HG03571 (cell line): ENCODE results near the gene M6PR.
"Not testable (repeated sequence)": the region's sequence is repeated elsewhere in the genome, so short reads cannot be mapped to it uniquely, and the experiment has no call there.

ENCODE experiments used
- ATAC-seq: cut with Tn5 transposase; IDR thresholded peaks from one replicate; pipeline ENCODE4 v1.9.1; 2021; ENCODE audit not compliant: unreplicated experiment

The M6PR gene

DNA sequence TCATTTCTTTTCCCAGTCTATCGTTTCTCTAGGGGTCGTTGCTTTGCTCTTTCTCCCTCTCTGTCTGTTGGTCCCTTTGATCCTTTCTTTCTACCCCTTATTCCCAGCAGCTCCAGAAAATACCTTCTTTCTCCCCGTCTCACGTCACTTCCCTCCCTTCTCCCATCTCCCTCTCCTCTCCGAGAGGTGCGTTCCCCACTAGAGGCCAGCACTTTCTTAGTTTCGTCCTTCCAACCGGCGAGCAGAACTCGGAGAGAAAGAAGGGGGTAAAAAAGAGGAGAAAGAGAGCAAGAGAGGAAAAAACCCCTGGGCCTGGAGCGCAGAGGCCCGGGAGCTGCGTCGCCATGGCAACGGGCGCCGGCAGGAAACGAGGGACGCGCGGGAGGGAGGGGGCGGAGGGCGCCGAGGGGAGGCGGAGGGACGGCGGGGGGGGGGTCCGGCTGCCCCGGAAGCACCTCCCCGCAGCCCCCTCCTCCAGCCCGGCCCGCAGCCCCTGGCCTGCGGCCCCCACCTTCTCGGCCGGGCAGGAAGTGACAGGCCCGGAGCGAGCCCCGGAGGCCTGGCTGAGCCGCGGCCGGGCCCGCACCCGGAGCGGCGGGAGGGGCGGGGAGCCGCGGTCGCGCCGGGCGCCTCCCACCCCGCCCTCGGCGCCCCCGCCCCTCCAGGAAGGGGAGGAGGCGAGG, 35.3 kb downstream of the M6PR start, which contains the start of gene PHC1:
Gene PHC1, plus strand, starts transcription at position 477 of the 683 bp plus-strand sequence. CDS start 3,169 bp downstream, outside the sequence.
- ATAC-seq, result peak; percentile 58

DNA sequence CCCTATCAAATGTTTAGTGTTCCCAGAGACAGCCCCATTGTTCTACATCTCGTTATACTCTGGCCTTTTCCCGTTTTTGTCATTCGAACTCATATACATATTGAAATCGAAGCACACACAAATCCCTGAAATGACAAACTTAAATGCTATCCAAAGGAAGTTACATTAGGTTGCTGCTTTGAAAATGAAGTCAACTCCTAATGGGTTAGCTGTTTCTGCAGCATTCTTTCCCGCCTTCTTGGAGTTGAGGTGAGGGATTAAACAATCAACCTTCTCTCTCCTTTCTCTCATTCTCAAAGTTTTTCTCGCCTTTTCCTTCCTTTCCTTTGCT, 35.8 kb downstream of the M6PR start:
- ATAC-seq, result no peak

DNA sequence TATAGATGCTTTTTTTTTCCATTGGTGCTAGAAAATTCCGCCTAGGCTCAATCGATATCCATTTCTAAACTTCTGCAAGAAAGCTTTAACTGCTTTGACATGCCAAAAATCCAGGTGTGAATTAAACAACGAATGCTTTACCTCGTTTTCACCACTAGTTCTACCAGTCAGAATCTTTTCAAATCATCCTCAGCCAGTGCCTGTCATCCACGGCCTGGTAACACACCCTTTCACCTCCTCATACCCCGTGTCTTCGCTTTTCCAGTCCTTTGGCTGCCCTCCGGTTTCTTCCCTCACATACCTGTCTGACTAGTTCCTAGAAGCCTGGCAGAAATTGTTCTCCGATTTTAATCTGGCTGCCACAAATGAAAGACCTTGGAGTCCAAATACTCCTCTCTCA, 36.5 kb downstream of the M6PR start:
- ATAC-seq, result no peak

DNA sequence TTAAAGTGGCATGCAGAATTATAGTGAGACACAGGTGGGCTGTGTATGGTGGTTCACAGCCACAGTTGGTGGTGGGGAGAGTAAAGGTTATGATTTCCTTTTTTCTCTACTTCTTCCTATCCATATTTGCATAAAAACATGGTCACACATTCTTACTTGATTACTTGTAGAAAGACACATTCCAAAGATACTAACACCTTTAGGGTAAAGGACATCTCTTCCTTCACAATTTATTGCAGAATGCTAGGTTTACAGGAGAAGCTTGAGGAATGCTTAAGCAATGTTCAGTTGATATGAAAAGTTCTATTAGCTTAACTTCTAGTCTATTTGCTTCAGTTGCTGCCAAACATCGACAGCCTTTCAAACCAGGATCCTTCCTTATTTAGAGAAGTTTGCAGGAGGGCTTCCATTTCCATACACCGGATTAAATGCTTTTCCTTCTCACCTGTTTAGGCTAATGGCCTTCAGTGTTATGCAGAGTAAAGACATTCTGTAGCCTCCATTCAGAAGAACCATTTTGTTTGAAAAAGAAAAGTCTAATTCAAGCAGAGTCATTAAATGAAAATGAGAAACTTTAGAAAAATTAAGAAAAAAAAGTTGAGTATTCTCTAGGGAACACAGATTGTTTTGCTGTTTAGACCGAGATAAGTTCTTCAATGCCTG, 37.7 kb downstream of the M6PR start:
- no peak for ATAC-seq

DNA sequence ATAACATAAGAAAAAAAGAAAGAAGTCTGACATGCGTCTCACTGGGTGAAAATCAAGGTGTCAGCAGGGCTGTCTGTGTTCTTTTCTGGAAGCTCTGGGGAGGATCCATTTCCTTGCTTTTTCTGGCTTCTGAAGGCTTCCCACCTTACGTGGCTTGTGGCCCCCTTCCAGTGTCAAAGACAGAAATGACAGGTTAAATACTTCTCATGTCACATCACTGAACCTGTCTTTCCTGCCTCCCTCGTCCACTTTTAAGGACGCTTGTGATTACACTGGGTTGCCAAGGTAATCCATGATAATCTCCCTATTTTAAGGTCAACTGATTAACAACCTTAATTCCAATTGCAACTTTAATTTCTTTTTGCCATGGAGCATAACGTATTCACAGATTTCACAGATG, 39.7 kb downstream of the M6PR start:
- ATAC-seq, result no peak

DNA sequence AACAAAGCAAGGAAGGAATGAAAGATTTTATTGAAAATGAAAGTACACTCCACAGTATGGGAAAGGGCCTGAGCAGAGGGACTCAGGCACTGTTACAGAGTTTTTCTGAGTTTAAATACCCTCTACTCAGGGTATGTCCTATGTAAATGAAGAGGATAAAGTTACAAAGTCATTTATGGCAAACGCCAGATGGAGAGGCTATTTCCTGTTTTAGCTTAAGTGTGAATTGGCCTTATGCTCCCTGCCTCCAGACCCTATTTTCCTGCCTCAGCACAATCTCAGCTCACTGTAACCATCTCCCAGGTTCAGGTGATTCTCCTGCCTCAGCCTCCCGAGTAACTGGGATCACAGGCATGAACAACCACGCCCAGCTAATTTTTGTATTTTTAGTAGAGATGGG, 41.9 kb downstream of the M6PR start:
- no peak for ATAC-seq

DNA sequence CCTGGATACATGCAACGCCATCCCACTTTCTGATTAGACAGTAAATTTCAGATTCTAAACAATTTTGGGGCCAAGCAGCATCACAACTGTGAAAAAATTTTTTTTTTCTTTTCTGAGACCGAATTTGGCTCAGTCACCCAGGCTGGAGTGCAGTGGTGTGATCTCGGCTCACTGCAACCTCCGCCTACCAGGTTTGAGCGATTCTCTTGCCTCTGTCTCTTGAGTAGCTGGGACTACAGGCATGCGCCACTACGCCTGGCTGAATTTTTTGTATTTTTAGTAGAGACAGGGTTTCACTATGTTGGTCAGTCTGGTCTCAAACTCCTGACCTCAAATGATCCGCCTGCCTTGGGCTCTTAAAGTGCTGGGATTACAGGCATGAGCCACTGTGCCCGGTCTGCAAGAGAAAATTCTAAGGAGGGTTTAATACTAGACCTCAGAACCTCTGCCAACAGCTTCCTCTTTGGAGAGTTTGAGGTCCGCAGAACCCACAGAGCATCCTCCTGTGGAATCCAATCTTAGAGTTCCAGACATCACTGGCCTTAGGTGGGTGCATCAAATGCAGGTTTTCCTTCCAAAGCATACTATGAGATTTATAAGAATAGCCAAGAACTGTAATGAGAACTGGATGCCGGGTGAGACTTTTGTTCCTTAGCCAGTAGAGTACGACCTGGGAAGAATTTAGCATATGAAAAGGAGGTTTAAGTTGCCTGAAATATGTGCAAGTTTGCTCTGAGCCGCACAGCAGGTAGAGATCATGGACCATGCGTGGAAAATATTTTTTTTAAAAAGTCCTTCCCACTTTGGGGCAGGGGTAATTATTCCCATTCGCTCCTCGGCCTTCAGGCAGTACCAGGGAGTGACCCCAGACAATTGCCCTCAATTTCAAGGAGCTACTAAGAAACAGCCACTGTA, 42.9 kb downstream of the M6PR start:
- no peak for ATAC-seq

DNA sequence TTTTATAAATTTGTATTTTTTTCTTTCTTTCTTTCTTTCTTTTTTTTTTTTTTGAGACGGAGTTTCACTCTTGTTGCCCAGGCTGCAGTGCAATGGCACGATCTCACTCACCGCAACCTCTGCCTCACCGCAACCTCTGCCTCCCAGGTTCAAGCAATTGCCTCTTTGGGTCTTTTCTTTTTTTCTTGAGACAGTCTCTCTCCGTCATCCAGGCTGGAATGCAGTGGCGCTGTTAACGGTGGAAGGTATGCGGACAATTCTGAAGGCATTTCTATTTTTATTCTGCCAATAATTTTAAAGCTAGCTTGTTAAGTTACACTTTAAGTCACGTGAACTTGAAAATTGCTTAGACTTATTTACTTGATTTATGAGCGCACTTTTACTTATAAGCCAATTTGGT, 43.9 kb downstream of the M6PR start:
- ATAC-seq, result no peak

DNA sequence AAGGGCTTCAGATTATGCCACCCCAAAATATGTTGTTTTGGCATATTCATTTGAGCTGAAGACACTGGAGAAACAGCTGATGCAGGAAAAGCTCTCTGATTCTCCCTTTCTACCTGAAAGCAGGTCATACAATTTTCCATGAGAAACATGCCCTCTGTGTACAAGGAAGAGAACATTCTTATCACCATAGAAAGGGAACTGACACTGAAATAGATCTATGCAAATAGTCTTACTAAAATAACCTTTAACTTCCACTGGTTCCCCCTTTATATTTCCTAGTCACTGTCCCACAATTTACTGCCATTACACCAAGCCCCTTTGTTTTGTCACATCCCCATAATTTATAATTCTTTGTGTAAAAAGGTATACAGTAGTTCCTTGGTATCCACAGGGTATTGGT, 44.8 kb downstream of the M6PR start:
- no peak for ATAC-seq

DNA sequence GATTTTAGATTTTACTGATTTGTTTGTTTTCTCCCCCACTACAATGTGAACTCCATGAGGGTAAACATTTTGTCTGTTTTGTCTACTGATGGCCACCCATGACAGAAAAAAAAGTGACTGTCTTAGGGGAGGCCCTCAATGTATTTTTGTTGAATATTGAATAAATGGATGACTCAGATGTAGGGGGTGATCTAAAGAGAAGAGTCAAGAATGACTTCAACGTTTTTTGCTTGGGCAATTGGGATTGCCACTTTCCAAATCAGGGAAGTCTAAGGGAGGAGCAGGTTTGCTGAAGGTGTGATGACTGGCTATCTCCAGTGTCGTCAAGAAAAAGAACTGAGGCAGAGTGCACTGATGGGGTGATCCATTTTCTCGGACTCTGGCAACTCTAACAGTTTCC, 45.8 kb downstream of the M6PR start:
- ATAC-seq, result no peak

DNA sequence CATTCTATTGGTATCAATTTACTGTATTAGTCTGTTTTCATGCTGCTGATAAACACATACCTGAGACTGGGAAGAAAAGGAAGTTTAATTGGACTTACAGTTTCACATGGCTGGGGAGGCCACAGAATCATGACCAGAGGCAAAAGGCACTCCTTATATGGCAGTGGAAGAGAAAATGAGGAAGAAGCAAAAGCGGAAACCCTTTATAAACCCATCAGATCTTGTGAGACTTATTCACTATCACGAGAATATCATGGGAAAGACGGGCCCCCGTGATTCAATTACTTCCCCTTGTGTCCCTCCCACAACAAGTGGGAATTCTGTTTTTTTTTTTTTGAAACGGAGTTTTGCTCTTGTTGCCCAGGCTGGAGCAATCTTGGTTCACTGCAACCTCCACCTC, 46.7 kb downstream of the M6PR start:
- not testable (repeated sequence) for ATAC-seq

DNA sequence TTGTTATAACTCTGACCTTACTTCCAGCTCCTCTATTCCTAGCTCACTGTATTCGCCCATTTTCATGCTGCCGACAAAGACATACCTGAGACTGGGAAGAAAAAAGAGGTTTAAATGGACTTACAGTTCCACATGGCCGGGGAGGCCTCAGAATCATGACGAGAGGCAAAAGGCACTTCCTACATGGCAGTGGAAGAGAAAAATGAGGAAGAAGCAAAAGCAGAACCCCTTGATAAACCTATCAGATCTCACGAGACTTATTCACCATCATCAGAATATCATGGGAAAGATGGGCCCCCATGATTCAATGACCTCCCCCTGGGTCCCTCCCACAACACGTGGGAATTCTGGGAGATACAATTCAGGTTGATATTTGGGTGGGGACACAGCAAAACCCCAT, 49.6 kb downstream of the M6PR start:
- no peak for ATAC-seq

DNA sequence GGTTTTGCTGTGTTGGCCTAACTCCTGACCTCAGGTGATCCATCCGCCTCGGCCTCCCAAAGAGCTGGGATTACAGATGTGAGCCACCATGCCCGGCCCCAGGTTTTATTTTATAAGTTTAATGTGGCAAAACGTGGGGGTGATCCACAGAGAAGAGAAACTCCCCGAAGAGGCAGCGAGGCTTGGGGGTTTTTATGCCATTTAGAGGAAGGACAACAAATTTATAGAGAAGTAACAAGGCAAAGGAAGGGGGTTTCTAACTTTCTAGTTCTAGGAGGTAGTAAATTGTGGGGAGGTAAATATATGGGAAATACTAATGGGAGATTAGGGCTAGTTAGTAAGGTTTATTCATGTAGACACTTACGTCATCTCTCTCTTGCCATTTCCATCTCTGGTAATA, 52.4 kb downstream of the M6PR start:
- ATAC-seq, result no peak

DNA sequence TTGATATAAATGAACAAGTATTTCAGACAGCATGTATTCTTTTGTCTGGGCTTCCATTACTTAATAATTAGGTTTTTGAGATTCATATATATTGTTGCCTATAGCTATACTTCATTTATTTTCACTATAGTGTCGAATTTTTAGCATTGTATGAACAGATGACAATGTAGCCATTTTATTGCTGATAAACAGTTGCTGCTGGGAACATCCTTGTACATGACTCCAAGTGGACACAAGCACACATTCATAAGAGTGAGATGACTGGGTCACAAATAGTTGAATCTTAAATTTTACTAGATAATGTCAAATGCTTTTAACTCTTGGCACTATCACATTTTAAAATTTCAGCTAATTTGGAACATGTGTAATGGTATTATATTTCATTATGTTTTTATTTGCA, 54.5 kb downstream of the M6PR start:
- no peak for ATAC-seq

DNA sequence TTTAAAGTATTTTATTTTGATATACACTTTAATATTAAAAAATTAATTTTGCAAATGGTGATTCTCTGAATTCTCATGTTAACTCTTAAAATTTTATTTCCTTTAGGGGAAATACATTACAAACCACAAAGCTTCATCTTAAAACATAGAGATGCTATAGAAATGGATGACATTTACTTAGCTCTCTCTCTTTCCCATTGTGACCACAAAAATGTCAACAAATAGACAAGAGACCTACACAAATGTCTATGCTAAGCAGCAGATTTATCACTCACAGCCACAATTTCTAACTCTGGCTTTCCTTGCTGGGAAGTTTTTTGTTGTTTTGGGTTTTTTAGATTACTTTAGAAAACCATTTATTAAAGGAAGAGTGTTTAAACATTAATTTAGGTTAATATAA, 55.1 kb downstream of the M6PR start:
- ATAC-seq, result no peak

DNA sequence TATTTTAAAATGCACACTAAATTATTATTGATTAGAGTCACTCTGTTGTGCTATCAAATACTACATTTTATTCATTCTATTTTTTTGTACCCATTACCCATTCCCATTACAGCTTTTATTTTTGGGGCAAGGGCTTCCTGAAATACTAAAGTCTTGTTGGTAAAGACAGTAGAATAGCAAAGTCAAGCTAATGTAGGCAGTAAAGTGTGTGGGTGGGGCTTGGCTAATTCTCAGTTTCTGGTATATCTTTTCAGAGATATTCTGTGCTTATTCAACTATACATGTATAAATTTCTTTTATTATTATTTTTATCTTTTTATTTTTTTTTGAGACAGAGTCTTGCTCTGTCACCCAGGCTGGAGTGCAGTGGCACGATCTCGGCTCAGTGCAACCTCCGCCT, 57.5 kb downstream of the M6PR start:
- no peak for ATAC-seq
